LoVo (cell line): Measurements from ENCODE around the gene SUSD5.
"Not testable (repeated sequence)": the region's sequence is repeated elsewhere in the genome, so short reads cannot be mapped to it uniquely, and the experiment has no call there.

ENCODE experiments used
- DNase-seq: peaks from one replicate; pipeline ENCODE4 v3.0.0-alpha.2; 2016; ENCODE audit warnings: low spot score

SUSD5 gene

DNA sequence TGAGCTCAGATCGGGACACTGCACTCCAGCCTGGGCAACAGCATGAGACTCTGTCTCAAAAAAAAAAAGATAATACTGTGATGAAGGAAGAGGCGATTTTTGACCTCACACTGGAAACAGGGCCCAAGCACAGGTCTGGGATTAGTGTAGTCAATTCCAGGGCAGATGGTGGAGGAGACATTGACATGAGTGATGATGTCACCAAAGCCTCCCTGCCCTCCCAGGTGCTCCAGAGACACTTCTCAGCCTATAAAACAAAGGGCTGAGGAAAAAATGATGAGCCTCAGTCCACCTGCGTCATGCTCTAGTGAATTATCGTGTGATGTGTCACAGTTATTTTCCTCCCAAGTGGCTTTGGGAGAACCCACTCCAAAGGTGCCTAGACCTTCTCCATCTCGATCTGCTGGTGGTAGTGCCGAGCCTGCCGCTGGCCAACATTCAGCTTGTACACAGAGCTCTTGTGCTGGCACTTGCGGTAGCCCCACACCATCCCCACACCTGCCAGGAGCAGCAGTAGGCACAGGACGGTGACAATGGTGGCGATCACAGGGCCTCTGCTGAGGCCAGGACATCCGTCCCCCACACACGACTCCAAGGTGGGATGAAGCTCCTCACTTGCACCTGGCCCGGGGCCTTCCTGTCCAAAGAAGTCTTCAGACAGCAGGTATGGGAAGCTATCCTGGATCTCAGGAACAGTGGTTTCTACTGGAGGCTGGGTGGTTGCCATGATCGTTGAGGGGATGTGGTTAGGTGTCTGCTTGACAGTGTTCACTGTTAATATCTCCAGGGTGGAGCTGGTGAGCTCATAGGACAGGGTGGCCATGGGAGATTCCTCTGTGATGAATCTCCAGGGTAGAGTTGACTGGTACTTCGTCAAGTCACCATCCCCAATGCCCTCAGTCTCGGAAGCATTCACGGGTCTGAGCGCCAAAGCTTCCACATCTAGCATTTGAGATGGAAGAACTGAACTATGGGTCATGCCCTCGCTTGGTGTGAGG is 65.9 kb downstream of the SUSD5 start:
- DNase-seq, result no peak

DNA sequence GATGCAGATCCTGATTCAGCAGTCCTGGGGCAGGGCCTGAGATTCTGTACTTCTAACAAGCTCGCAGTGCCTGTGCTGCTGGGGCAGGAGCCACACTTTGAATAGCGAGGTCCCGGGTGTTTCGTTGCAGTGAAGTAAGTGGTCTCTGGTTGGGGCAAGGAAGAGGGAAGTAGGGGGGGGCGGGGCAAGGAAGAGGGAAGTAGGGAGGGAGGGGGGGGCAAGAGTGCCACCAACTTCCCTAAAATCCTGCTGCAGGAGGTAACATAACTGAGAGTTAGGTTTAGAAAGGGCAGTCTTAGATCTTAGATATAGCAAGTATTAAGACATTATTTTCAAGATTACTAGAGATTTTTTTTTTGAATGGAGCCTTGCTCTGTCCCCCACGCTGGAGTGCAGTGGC is 69.3 kb downstream of the SUSD5 start:
- DNase-seq, result no peak

DNA sequence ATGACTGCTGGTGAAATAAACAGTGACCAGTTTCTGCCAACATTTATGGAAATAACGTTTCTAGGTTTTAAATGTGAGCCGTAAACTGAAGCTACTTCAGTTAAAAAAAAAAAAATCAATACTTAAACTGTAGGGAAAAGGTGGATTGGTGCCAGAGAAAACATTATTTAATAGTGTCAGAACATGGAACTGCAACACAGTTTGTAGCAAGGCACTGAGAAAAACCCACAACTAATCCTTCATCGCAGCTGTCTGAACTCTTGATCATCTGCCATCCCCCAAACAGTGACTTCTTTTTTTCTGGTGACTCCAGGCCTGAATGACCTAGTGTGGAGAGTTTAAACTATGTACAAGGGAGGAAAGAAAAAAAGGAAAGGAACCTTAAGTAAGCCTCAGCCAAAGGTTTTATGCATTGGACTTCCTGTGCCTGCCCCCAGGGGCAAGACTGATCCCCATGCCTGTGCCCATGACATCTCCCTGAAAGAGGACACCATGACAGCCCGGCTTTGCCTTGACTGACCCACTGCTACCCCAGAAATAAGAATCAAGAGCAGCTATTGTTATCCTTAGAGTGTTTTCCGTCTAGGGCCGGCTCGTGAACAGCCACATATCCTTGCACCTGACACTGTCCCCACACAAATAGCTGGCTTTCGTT is 71.7 kb downstream of the SUSD5 start:
- DNase-seq, result no peak

DNA sequence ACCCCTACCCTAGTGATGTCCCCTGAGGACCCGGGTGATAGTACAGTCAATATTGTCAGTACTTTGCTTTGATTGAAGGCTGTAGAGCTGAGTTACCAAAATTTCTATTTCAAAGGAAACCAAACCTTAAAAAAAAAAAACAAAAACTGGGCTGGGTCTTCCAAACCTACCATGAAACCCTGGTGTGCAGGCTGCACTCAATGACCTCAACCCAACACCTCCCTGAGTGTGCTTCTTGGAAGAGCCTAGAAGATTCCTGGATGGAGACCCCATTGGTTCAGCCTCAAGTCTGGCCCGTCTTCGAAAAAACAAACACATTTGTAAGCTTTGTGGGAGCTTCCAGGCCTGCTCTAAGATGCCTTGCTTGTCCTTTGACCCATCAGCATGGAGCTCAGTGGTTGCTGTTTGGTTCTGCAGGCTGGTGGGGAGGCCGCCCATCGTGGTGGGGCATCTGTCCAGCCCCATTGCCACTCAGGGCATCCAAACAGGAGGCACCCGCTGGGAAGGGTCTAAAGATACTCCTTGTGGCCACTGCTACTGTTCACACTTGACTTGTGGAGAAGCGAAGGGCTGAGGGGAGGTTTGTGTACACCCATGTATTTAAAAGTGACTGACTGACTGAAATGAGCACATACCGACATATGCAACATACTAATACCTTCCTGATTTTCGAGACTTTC is 72.6 kb downstream of the SUSD5 start:
- no peak for DNase-seq

DNA sequence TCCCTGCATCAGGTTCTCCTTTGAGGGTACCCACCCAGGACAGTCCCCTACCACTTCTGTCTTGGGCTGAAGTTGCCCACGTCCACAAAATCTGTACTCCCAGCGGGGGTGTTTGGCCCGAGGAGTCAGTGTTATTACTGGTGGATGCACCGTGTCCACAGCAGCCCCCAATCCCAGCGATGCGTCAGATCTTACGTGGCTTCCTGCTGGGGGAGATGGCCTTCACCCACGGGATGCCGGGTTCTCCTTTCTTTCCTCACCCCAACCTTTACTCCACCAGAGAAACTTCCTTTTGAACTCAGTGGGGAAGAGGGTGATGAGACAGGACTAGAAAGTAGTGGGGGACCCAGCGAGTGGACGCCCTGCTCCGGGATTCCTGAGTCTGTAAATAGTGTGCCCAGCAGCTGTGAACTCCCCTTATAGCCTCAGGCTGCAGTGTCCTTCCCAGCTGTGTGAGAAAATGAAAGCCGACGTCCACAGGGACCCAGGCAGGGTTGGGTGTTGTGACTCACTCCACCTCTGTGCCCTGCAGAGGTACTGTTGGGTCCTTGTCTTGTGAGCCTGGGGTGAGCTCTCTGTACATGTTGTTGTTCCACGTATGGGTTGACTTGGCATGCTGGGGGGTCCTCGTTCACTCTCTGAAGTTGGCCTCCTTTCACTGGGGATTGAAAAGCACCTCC is 73.2 kb downstream of the SUSD5 start:
- DNase-seq, result no peak

DNA sequence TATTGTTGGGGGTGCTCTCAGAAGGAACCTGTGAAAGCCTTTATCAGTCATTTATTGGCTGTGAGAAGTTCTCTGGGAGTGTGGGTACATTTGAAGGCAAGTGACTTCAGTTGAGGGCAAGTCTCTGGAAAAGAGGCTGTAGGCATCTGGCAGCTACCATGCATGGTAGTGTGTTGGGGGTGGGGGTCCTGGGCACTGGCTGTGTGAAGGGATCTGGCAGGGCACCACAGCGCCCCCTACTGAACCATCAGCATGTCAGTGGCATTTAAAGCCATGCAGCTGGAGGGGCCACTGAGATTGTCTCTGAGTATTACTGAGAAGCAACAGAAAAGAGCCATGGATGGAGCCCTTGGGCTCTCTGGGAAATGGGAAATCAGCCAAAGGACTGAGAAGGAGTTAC is 74.2 kb downstream of the SUSD5 start:
- DNase-seq, result no peak

DNA sequence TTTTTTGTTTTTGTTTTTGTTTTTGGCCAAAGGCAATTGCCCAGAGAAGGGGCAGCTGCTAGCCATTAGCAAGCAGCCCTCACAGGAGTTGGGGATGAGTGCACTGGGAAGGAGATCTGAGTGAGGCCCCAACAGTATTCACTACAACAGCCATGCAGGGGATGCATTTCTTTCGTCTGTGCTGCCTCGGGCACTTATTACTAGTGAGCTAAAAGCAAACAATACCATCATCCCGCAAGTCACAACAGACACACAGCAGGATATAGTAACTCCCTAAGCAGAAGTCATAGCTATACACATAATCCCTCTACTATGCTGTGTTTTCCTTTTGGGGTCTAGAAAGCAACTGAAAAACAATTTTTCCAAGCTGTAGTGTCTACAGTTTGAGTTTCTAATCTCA is 77.6 kb downstream of the SUSD5 start:
- DNase-seq, result no peak

DNA sequence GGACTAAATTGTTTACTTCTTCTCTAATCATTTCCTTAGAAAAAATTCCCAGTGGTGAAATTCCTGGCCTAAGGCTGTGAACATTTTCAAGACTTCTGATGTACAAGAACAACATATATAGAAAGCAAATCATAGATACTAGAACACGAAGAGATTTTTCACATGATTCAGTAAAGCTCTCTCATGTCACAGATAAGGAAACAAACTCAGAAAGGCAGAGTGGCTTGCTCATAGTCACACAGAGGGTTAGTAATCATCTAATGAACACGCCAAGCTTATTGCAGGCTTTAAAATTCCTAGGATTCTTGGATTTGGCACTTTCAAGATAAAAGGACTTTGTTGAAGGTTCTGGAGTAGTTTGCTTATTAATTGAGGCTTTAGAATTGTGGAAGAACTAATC is 78.6 kb downstream of the SUSD5 start:
- no peak for DNase-seq

DNA sequence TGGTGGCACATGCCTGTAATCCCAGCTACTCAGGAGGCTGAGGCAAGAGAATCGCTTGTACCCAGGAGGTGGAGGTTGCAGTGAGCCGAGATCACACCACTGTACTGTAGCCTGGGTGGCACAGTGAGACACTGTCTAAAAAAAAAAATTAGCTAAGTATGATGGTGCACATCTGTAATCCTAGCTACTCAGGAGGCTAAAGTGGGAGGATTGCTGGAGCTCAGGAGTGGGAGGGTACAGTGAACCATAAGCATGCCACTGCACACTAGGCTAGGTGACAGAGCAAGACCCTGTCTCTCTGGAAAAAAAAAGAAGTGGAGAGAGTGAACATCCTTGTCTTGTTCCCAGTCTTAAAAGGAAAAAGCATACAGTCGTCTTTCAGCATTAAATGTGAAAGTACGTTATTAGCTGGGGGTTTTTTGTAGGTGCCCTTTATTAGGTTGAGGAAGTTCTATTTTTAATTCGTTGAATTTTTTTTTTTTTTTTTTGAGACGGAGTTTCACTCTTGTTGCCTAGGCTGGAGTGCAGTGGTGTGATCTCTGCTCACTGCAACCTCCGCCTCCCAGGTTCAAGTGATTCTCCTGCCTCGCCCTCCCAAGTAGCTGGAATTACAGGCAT is 79.5 kb downstream of the SUSD5 start:
- not testable (repeated sequence) for DNase-seq

DNA sequence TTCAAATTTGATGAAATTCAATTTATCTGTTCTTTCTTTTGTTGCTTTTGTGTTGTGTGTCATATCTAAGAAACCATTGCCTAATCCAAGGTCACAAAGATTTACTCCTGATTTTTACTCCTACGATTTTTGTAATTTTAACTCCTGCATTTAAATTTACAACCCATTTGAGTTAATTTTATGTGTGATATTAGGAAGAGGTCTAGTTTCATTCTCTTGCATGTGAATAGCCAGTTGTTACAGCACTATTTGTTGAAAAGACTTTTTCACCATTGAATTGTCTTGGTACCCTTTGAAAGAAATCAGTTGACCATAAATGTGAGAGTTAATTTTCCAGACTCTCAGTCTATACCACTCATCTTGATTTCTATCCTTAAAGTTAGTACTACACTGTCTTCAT is 80.9 kb downstream of the SUSD5 start:
- no peak for DNase-seq

DNA sequence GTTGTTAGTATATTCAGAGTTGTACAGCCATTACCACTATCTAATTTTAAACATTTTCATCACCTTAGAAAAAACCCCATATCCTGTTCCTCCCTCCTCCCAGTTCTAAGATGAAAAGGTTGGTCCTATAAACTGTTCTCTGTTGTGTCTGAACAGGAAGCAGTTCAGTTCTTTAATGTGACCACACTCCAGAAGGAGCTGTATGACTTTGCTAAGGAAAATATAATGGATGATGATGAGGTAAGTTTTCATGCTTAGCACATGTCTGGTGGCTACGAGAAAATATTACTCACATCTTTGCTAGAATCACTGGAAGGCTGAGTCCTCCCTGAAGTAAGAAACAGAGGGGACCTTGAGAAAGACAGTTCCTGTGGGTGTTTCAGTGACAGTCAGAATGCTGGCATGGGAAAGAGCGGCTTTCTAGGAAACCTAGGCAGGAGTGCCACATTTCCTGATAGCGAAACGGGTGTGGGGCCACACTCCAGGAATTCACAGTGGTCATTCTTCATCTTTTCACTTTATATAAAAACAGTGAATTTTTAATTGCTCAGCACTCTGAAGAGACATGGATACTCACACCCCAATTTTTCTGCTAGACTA is 84.5 kb downstream of the SUSD5 start:
- no peak for DNase-seq

DNA sequence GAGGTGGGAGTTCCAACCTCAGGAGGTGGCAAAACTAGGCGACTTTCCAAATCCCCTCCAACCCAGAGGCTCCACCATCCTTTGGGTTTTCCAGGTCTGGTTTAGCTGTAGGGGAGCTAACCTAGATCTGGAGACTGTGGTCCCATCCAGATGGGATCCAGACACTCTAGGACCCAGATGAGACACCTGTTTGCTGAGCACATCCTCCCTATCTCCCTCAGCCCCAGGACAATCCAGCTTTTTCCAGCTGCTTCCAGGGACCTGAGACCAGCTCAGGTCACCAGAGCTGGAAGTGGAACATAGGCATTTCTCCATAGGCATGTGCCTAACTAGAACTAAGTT is 86.6 kb downstream of the SUSD5 start:
- no peak for DNase-seq

DNA sequence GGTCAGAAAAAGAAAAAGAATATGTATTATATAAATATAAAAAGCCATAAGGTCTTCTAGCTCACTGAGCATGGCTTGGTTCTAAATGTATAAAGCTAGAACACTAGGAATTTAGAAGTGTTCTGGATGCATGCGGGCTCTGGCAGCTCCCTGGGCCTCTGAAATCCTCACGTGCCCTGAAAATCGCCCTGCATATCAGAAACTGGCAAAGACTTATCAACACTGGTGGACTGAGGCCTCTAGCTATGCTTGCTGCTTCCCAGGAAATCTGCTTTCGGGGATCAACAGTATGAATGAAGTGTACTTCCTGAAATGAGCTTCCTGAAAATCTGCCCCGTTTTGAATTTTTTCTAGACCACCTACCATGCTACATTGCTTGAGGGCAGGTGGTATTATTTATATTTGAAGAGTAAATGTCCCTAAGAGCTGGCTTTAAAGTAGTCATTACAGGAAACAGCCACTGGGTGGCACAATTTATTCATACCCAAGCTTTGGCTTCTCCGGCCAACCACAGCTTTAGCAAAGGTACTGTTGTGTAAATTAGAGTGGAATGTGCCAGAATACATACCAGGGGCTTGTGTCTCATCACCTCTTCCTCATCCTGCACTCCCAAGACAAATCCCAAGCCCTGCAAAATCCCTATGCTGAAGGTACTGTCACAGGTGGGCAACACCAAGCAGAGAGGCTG is 87.1 kb downstream of the SUSD5 start:
- DNase-seq, result peak; percentile 52

DNA sequence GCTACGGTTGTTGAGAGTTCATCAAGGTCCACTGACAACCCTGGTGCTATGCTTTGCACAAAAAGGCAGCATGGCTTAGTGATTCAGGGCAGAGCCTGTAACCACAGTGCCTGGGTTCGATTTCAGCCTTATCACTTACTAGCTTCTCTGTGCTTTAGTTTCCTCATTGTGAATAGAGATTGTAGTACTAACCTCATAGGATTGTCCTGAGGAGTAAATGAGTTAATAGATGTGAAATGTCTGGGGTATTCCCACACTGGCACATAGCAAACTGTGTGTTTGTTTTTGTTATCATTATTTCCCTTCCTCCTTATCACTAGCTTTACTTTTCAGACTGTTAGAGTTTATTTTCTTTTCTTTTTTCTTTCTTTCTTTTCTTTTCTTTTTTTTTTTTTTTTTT is 88.5 kb downstream of the SUSD5 start:
- DNase-seq, result no peak

DNA sequence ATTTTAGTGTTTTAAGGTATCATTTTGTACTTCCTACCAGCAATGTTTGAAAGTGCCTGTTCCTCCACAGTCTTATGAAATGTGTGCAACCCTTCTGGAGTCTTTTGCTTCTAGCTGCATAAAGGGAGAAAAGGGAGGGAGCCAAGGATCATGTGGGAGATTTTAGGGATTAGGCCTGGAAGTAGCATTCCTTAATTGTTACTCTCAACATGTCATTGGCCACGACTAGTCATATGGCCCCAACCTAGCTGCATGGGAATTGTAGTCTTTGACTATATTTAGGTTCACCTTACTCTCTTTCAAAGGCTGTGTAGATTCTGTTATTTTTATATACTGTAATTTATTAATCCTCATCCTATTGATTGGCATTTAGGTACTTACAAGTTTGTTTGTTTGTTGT is 89.9 kb downstream of the SUSD5 start:
- no peak for DNase-seq

DNA sequence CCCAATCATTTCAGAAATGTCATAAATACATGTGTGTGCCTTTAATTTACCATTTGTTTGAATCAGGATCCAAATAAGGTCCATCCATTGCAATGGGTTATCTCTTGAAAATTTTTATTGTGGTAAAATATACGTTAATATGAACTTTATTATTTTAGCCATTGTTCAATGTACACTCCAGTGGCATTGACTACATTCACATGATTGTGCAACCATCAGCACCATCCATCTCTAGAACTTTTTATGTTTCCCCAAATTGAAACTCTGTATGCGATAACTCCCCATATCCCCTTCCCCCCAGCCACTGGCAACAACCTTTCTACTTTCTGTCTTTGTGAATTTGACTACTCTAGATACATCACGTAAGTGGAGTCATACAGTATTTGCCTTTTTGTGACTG is 92.8 kb downstream of the SUSD5 start:
- DNase-seq, result no peak

DNA sequence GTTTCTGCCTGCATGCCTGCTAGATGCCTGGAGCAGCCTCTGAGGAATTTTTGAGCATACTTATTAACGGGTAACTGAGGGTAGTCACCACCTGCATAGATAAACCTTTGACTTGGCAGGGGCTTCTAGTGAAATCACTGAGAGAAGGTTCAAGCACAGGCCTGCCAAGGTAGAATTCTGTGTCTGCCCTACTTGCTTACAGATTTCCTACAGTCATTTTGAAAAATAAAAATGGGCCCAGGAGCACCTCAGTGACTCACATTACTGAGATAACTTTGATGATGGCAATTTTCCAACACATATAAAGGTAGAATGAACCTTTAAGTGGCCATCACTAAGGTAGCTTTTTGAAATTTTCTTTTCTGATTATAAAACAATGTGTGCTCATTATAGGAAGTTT is 94.0 kb downstream of the SUSD5 start:
- no peak for DNase-seq

DNA sequence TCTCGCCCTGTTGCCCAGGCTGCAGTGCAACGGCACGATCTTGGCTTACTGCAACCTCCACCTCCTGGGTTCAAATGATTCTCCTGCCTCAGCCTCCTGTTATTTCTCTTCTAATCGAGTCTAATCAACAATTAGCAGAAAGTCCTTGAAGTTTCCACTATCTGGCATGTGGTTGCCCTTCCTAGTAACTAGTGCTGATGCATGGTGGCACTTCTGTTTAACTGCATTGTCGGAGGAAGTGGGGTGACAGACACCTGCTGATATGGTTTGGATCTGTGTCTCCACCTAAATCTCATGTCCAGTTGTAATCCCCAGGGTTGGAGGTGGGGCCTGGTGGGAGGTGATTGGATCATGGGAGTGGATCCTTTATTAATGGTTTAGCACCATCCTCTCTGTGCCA is 95.6 kb downstream of the SUSD5 start:
- no peak for DNase-seq

DNA sequence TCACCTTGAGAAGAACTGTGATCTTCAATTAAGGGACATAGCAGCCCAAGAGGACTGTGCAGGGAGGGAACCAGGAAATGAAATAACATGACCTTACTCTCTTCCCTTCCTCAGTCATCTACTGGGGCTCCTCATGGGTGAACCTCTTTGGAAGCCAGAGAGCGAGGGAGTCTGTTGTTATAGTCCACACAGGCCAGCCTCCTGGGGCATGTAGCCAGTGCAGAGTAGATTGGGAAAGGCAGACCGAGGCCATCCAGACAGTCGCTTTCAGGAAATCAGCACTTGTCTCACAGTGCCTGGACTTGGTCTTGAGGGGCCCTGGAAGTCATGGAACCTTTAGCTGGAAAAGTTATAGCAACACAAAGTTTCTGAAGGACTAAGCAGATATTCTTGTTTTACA is 98.7 kb downstream of the SUSD5 start:
- DNase-seq, result no peak

DNA sequence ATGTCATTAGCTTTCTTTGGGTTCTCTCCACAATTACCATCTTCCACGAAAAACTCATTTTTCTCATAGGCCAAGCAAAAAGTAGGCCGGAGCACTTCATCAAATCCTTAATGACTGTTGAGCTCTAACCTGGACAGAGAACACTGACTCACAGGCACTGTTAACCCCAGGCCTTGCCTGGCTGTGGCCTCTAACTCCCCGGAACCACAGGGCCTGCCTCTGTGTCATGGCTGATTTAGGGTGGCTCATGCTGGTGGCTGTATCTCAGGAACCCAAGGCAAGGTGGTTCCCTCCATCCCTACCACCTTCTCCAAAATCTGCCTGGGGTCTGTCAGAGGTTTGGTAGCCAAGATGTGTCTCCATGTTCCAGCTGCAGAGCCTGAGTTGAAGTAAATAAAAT is 101.1 kb downstream of the SUSD5 start:
- DNase-seq, result no peak
